Dermis blood vessel endothelial cell (primary cell): ENCODE measurements around the gene NKAPL. TPM values are rescaled to one million over a fixed set of nuclear protein-coding genes. Genes with fewer than 3 reads are reported as not detected.
"Not testable (repeated sequence)": the region's sequence is repeated elsewhere in the genome, so short reads cannot be mapped to it uniquely, and the experiment has no call there.

ENCODE experiments used
- DNase-seq: peaks from one replicate; pipeline ENCODE4 v3.0.0; 2010
- total RNA-seq: library from RNA; depleted of rRNA; stranded (reverse); fragments of >200 nt; gene quantifications from 2 replicates; pipeline ENCODE4 v1.2.3, GENCODE V29; 2014

NKAPL gene
- total RNA-seq, 1 donor from 2014 or later: 0.34 TPM

GRCh38 chr6:28303570-28303969, 44.5 kb downstream of the NKAPL start:
- no peak for DNase-seq

DNA sequence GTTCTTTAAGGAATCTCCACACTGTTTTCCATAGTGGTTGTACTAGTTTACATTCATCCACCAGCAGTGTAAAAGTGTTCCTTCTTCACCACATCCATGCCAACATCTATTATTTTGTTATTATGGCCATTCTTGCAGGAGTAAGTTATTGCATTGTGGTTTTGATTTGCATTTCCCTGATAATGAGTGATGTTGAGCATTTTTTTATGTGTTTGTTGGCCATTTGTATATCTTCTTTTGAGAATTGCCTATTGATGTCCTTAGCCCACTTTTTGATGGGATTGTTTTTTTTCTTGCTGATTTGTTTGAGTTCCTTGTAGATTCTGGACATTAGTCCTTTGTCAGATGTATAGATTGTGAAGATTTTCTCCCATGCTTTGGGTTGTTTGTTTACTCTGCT, 47.3 kb downstream of the NKAPL start:
- not testable (repeated sequence) for DNase-seq

Other genes with a start within 250 kb of the NKAPL start
- 0.17 and 0.23 TPM in 2 replicates for gene ZNF165, start 178.7 kb upstream of the NKAPL start, total RNA-seq
- gene ZSCAN16, start 134.7 kb upstream of the NKAPL start, total RNA-seq: 13.5 and 19.1 TPM in 2 replicates
- 19.4 and 20.8 TPM in 2 replicates for gene ZKSCAN8, start 117.4 kb upstream of the NKAPL start, total RNA-seq
- gene ZSCAN9, start 34.0 kb upstream of the NKAPL start, total RNA-seq: 10.7 and 17.9 TPM in 2 replicates
- 5.2 and 7.7 TPM in 2 replicates for gene ZKSCAN4, start 7.0 kb upstream of the NKAPL start, total RNA-seq
- gene ZSCAN26, start 7.8 kb downstream of the NKAPL start, total RNA-seq: 12.8 and 13.3 TPM in 2 replicates
- gene PGBD1, start 22.3 kb downstream of the NKAPL start, total RNA-seq: 8.9 and 10.2 TPM in 2 replicates
- 25.7 and 40.6 TPM in 2 replicates for gene ZSCAN31, start 76.9 kb downstream of the NKAPL start, total RNA-seq
- gene ZKSCAN3, start 90.7 kb downstream of the NKAPL start, total RNA-seq: 6.3 and 9.7 TPM in 2 replicates
- 5.1 and 5.6 TPM in 2 replicates for gene ZSCAN12, start 140.4 kb downstream of the NKAPL start, total RNA-seq
- 0.51 and 0.74 TPM in 2 replicates for gene ZSCAN23, start 184.2 kb downstream of the NKAPL start, total RNA-seq